Keratinocyte (primary cell): ENCODE measurements around the gene RBFOX1.

ENCODE experiments used
- CTCF ChIP-seq, 3 experiments: IDR thresholded peaks in 1 of 3; conservative IDR thresholded peaks in 1 of 3; optimal IDR thresholded peaks in 1 of 3; 2 replicates in 2 of 3; 3 replicates in 1 of 3; pipeline versions ENCODE3 to v1.5.1; 2011; ENCODE audit warnings: low read length in 3 of 3, mild to moderate bottlenecking in 3 of 3, moderate library complexity in 2 of 3, control low read depth in 1 of 3, inconsistent platforms in 1 of 3; ENCODE audit not compliant: insufficient read depth in 2 of 3; ENCODE audit errors: extremely low read depth in 1 of 3
- EZH2 ChIP-seq: IDR thresholded peaks from one replicate; pipeline ENCODE4 v1.6.1; 2012; ENCODE audit warnings: inconsistent platforms, mild to moderate bottlenecking, low read length, moderate library complexity

GRCh38 chr16:7713244-7713643, 380.6 kb downstream of the RBFOX1 start:
- TF ChIP-seq EZH2 (no peak), CTCF (optimal IDR thresholded peaks at IDR 0.05 in 1 of 3, IDR thresholded peaks at IDR 0.05 in 1 of 3, conservative IDR thresholded peaks at IDR 0.05 in 1 of 3; ENCODE audit: extremely low read depth in 1 of 3, insufficient read depth in 2 of 3, low read length in 3 of 3) (no peak)
